T-helper 2 cell treated with Interferon-gamma antibody and Interleukin-4, amounts not matched to agents 5 μg/mL and 100 μg/mL, for 36 hours (primary cell): Measurements from ENCODE around the gene AHNAK.

Source experiments
- DNase-seq: peaks from one replicate; pipeline ENCODE4 v3.0.0; 2021; ENCODE audit warnings: low spot score
- H3K27ac Mint-ChIP-seq: one replicate; pipeline ENCODE4 v1.8.0; 2021; ENCODE audit warnings: mild to moderate bottlenecking, mixed read lengths
- H3K27me3 Mint-ChIP-seq: one replicate; pipeline ENCODE4 v1.8.0; 2021; ENCODE audit warnings: low read depth, mixed read lengths
- H3K36me3 Mint-ChIP-seq: one replicate; pipeline ENCODE4 v1.8.0; 2021; ENCODE audit warnings: low read depth, mixed read lengths
- H3K4me1 Mint-ChIP-seq: one replicate; pipeline ENCODE4 v1.8.0; 2021; ENCODE audit warnings: low read depth, mixed read lengths
- H3K4me3 Mint-ChIP-seq: one replicate; pipeline ENCODE4 v1.8.0; 2022; ENCODE audit warnings: mild to moderate bottlenecking, moderate library complexity, mixed read lengths
- H3K9me3 Mint-ChIP-seq: one replicate; pipeline ENCODE4 v1.8.0; 2021; ENCODE audit warnings: mixed read lengths

AHNAK gene

GRCh38 chr11:62383822-62384221 lies 162.8 kb downstream of the AHNAK start:
- peaks cover 21% of the 10 kb centered on the region for H3K4me1 Mint-ChIP-seq
- H3K4me3 Mint-ChIP-seq: no peak overlapping the region
- peaks cover 10% of the 10 kb centered on the region for H3K27me3 Mint-ChIP-seq
- DNase-seq: no peak
- H3K36me3 Mint-ChIP-seq: no peaks in the 10 kb centered on the region
- no peak overlapping the region for H3K27ac Mint-ChIP-seq
- no peaks in the 10 kb centered on the region for H3K9me3 Mint-ChIP-seq
